ENCODE data around the gene CAMK1D.

GRCh38 chr10:12750526-12751201 lies 401.3 kb downstream of the CAMK1D start:
- TF ChIP-seq GATA2 (IDR thresholded peaks at IDR 0.05; ENCODE audit: low read depth, low read length): no peak
- no peak for TF ChIP-seq GATA3 (IDR thresholded peaks at IDR 0.05; ENCODE audit: low read depth, low read length)
